NCI-H2227 (cell line): ENCODE measurements around the gene TP53I13.

Experiments
- DNase-seq: peaks from one replicate; lab custom pipeline; 2025; ENCODE audit not compliant: unreplicated experiment; lab: John Stamatoyannopoulos, UW

Gene TP53I13

GRCh38 chr17:29566473-29567303, 1.8 kb upstream of the TP53I13 start, which contains the start of gene ABHD15:
Gene ABHD15, minus strand, starts transcription at chr17:29567037. Its CDS starts 71 bp downstream, at chr17:29566966.
- peak; percentile 63 for DNase-seq

GRCh38 chr17:29567304-29567553, 1.3 kb upstream of the TP53I13 start:
- DNase-seq: no peak

- peak; percentile 61 for DNase-seq
Measured at GRCh38 chr17:29567554-29568330, 759 bp upstream of the TP53I13 start.

DNA sequence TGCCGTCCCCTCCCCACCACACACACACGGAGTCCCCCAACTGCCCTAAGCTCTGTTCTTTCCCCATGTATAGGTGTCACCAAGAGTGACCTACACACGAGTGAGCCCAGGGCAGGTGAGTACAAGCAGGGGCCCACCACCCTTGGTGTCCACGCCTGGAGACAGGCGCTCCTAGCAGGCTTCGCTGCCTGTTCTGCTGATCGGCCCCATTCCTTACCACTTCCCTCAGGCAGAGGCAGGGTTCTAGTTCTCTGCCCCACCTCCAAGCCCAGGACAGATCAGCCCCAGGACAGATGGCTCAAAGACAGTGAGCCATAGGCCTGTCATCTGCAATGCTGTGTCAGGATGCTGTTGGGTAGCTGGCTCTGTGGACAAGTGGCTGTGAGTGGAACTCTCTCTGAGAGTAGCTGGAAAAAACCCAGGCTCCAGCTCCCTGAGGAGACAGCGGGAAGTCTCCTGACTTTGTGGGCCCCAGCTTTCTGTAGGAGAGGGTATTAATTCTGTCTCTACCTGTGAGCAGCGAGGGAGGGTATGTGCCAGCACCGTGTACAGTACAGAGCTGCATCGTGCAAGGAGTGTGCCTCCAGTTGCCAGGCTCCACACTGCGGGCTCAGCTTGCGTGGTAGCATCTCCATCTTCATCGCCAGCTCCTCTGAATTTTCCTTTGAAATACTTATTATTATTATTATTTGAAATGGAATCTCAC, 897 bp downstream of the TP53I13 start:
- DNase-seq: no peak

DNA sequence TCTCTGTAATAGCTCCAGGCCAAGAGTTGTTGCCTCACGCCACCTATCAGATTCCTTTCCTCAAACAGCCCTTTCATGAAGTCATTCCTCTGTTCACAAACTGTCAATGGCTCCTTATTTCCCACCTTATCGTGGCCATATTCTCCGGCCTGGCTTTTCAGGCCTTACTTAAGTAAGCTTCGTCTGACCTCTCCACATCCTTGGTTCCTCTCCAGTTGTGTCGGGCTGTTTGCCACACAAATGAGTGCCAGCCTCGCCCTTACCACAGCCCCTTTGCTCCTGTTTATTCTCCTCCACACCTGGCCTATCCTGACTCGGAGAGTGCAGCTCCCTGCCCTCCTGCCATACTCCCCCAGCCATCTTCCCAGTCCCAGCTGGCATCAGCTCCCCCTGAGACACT, 2.0 kb downstream of the TP53I13 start:
- no peak for DNase-seq

DNA sequence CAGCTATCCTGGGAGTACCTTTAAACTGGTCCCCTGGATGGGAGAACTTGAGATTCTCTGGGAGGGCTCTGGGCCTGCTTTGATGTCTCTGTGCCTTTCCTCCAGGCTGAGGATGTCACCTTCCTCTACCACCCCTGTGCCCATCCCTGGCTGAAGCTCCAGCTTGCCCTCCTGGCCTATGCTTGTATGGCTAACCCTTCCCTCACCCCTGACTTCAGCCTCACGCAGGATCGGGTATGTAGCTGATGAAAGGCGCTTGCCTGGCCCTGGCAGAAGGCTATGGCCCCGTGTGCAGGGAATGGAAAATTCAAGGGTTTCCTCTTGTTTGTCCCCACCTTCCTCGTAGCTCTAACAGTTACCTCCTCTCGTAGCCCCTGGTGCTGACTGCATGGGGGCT, 3.0 kb downstream of the TP53I13 start:
- DNase-seq: no peak

DNA sequence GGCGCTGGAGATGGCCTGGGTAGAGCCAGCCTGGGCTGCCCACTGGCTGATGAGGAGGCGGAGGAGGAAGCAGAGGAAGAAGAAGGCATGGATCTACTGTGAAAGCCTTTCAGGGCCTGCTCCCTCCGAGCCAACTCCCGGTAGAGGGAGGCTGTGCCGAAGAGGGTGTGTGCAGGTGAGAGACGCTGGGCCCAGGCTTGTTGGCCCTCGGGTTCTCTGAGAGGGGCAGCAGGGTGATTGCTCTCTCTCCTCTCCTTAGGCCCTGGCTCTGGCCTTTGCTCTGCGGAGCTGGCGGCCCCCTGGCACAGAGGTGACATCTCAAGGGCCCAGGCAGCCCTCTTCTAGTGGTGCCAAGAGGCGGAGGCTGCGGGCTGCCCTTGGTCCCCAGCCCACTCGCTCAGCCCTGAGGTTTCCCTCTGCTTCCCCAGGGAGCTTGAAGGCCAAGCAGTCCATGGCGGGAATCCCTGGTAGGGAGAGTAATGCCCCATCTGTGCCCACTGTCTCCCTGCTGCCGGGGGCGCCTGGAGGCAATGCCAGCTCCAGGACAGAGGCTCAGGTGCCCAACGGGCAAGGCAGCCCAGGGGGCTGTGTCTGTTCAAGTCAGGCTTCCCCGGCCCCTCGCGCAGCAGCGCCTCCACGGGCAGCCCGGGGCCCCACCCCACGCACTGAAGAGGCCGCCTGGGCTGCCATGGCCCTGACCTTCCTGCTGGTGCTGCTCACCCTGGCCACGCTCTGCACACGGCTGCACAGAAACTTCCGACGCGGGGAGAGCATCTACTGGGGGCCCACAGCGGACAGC, 3.6 kb downstream of the TP53I13 start:
- no peak for DNase-seq

GRCh38 chr17:29572691-29573557, 4.4 kb downstream of the TP53I13 start:
- DNase-seq: peak; percentile 16

GRCh38 chr17:29573558-29573869, 5.0 kb downstream of the TP53I13 start:
- no peak for DNase-seq

- no peak for DNase-seq
Measured at GRCh38 chr17:29573871-29574731, 5.6 kb downstream of the TP53I13 start.

- no peak for DNase-seq
Measured at GRCh38 chr17:29574732-29575510, 6.4 kb downstream of the TP53I13 start.

DNA sequence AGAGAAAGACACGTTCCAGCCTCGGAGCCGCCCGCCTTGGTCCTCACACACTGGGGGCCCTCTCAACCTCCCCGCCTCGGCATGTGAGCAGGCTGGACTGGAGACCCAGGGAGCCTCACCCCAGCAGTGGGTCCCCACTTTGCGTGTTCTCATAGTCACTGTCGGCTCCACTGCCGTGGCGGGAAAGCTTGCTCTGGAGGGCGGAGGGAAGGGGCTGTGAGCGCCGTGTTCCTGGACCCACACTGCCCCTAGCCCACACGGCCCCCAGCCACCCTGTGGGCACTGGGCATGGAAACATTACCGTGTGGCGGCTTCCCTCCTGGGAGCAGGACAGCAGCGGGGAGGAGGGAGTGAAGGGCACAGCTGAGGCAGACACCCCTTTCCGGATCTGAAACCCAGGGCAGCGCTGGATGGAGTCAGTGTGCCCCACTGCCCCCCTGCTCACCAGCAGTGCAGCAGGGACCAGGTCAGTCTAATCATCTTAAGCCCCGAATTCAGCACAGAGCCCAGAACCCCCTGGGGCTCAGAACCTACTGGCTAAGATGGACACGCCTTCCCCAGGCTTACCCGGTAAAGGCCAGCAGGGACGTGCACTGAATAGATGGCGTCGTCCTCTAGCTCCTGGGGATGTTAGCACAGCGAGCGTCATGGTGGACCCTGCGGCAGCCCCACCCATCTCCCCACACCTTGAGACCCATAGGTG, 7.2 kb downstream of the TP53I13 start:
- no peak for DNase-seq

DNA sequence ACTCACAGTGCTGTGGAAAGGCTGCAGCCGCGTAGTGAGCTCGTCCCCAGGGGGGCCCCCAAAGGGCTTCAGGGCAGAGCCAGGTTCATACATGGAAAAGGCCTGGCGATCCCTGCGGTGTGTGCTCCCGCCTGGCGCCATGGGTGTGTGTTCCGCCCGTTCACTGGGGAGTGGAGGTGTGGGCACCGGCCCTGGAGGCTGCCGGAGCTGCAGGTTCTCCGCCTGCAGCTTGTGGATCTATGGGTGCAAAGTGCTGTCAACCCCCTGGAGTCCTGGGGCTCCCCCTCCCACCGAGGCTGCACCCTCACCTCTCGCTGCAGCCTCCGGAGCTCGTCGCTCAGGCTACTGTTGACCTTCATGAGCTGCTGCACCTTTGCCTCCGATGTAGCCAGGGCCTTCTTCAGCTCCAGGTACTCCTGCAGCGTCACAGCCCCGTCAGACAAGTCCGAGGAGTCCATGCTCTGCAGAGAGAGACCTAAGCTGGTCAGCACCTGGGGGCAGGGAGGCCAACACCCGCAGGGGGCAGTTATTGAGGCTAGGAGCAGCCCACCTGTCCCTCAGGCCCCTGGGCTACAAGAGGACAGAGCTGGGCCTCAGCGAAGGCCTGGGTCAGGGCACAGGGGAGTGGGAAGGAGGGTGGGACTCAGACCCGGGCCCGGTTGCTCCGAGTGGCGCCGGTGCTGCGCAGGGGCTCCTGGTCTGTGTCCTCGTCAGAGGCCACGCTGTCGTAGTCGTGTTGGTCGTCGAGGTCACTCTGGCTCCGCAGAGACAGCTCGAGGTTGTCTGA, 7.9 kb downstream of the TP53I13 start:
- no peak for DNase-seq

DNA sequence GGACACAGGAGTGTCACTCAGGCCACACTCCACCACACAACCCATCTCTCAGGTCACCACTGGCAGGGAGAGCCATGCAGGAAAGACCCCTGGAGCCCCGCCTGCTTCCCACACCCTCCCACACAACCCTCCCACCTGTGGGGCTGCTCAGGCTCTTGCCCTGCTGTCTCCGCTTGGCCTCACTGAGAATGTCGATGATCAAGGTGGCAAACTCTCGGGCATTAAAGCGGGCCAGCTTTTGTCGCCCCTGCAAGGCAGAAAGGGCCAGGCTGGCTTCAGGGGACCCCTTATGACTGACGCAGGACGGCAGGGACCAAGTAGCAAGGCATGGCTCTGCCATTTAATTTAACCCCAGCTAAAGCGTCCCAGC, 8.5 kb downstream of the TP53I13 start:
- no peak for DNase-seq

DNA sequence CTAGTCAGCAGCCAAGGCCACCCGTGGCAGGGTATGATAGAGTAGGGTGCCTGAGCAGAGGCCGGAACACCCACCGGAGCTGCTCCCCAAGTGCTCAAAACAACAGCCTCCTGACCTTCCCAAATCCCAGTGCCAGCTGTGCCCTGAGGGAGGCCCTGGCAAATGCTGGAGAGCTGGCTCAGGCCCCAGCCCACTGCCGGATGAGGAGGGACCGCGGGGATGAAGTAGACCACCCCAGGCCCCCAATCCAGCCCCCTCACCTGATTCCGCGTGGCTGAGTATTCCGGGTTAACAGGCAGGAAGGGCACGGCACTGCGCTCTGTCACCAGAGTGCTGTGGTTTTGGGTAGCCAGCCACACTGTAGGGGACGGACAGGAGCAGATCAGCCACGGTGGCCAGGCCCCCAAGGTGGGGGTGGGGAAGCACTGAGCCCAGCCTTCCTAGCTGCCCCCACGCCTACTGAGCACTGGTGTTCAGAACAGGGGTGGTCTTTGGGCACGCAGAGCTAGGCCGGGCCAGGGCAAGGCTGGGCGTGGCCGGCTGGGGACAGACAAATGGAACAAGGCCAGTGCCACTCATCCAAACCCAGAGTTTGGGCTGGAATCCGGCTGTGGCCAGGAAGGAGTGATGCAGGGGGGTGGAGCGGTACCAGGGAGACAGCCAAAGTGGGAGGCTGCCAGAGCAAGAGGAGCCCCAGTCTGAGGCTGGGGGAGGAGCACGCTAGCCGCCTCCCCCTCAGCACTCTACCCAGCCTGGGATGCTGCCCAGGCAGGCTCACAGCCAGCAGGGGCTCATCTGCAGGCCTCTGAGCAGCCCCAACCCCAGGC, 9.1 kb downstream of the TP53I13 start:
- DNase-seq: no peak
